Stomach (tissue), 9 donors: ENCODE data around the gene ICAM2. TPM values are rescaled to one million over a fixed set of nuclear protein-coding genes. Genes with fewer than 3 reads are reported as not detected.

ENCODE experiments used
- DNase-seq, 2 donors: peaks; one replicate each; pipeline versions ENCODE4 v3.0.0 to v3.0.0-alpha.2; 2013 to 2019
- H3K27ac ChIP-seq, 5 donors: fragments of 200-600 bp in 4 of 5; sonication (generic) in 4 of 5; one replicate each; pipeline ENCODE4 v1.5.1; 2013 to 2019; ENCODE audit warnings: mild to moderate bottlenecking in 1 of 5, moderate library complexity in 1 of 5
- H3K27me3 ChIP-seq, 3 donors: fragments of 200-600 bp; sonication (generic); one replicate each; pipeline ENCODE4 v1.5.1; 2017 to 2019; ENCODE audit warnings: mixed run types in 1 of 3
- H3K36me3 ChIP-seq, 4 donors: fragments of 200-600 bp; sonication (generic); 1 replicate in 3 of 4; 2 replicates in 1 of 4; pipeline ENCODE4 v1.5.1; 2016 to 2019
- H3K4me1 ChIP-seq, 4 donors: fragments of 200-600 bp; sonication (generic); one replicate each; pipeline ENCODE4 v1.5.1; 2016 to 2019
- H3K4me3 ChIP-seq, 4 donors: fragments of 200-600 bp; sonication (generic) in 3 of 4; one replicate each; pipeline ENCODE4 v1.5.1; 2016 to 2019; ENCODE audit warnings: mild to moderate bottlenecking in 1 of 4
- H3K9me3 ChIP-seq, 4 donors: fragments of 200-600 bp; sonication (generic); one replicate each; pipeline ENCODE4 v1.5.1; 2016 to 2019
- CTCF ChIP-seq, 7 experiments: fragments of 450-650 bp in 4 of 7; fragments of 200-600 bp in 3 of 7; sonication (generic) in 3 of 7; IDR thresholded peaks; one replicate each; pipeline ENCODE4 v1.5.1; 2016 to 2019; ENCODE audit warnings: antibody characterized with exemption in 7 of 7, control low read depth in 2 of 7, mild to moderate bottlenecking in 1 of 7
- EP300 ChIP-seq: sonication (generic); formaldehyde crosslinking; IDR thresholded peaks from one replicate; pipeline ENCODE4 v1.6.1; 2017; ENCODE audit warnings: antibody characterized with exemption
- POLR2A ChIP-seq, 4 donors: fragments of 450-650 bp; IDR thresholded peaks; one replicate each; pipeline ENCODE4 v1.6.1; 2016; ENCODE audit warnings: antibody characterized with exemption in 4 of 4, control low read depth in 2 of 4, mild to moderate bottlenecking in 1 of 4, moderate library complexity in 1 of 4
- POLR2AphosphoS5 ChIP-seq, 3 donors: sonication (generic); formaldehyde crosslinking; IDR thresholded peaks; one replicate each; pipeline ENCODE4 v1.6.1; 2016; ENCODE audit warnings: antibody characterized with exemption in 3 of 3
- WGBS, 5 donors: extraction: QIAGEN DNeasy Blood & Tissue Kit in 3 of 5; methylation state at CpG; one replicate each; pipeline versions ENCODE4 v1.1.5 to v1.1.7; 2013 to 2018; 5-methylcytosine and 5-hydroxymethylcytosine counted together
- intact Hi-C: fragments of 100-400 bp; cut with DNase I; formaldehyde crosslinking; loops from one replicate; pipeline ENCODE4 v1.15.1; 2023; ENCODE audit warnings: low total_unique reads
- polyA plus RNA-seq, 3 donors: library from polyadenylated mRNA; stranded (reverse); fragments of 200-250 nt; gene quantifications; one replicate each; pipeline ENCODE4 v1.2.3, GENCODE V29; 2013
- total RNA-seq, 5 donors: library from RNA; depleted of rRNA; stranded (reverse); fragments of >200 nt; gene quantifications; one replicate each; pipeline versions ENCODE4 v1.1.0 to v1.2.3, GENCODE V29; 2014 to 2016
- donor health status: healthy with polysubstance abuse.
- donor health status: Bipolar disorder and iron deficiency.
- donor health status: healthy.

Gene ICAM2
- total and polyA plus RNA-seq, 8 donors, result 4.7 to 25.3 (median 10.7) TPM; not detected in 2

- intact Hi-C loops, result no loop called here
- H3K4me3 ChIP-seq, result no peak overlapping the region
- H3K9me3 ChIP-seq, result no peaks in the 10 kb centered on the region
- no peak overlapping the region for H3K27ac ChIP-seq
- H3K36me3 ChIP-seq, result peaks cover 26 to 64% (median 57%) of the 10 kb centered on the region in 4 donors
- DNase-seq, result no peak
- TF ChIP-seq POLR2A (IDR thresholded peaks at IDR 0.05), result no peak
- peaks cover 0 to 18% (median 8%) of the 10 kb centered on the region in 4 donors for H3K4me1 ChIP-seq
- WGBS, 5 donors, result 88 to 97% (median 93%) methylated on average over 3 of the region's 3 CpGs
- no peaks in the 10 kb centered on the region for H3K27me3 ChIP-seq
These were observed 18.6 kb upstream of the ICAM2 start for GRCh38 chr17:64039106-64039400.

- Histone ChIP-seq H3K4me1 (peaks cover 0 to 18% (median 8%) of the 10 kb centered on the region in 4 donors), H3K36me3 (peaks cover 21 to 58% (median 51%) of the 10 kb centered on the region in 4 donors), H3K27ac (no peak overlapping the region), H3K4me3 (no peak overlapping the region), H3K27me3 (no peaks in the 10 kb centered on the region), H3K9me3 (no peaks in the 10 kb centered on the region)
- no peak for TF ChIP-seq CTCF (IDR thresholded peaks at IDR 0.05)
- no peak for TF ChIP-seq EP300
- no peak for TF ChIP-seq POLR2A (IDR thresholded peaks at IDR 0.05)
- TF ChIP-seq POLR2AphosphoS5 (IDR thresholded peaks at IDR 0.05), result no peak
- intact Hi-C loops, result no loop called here
- WGBS, 5 donors, result 83 to 91% (median 87%) methylated on average over 13 to 16 of the region's 16 CpGs
- no peak for DNase-seq
These were observed 18.1 kb upstream of the ICAM2 start for GRCh38 chr17:64038331-64039105.

- Histone ChIP-seq H3K36me3 (peaks cover 14 to 51% (median 44%) of the 10 kb centered on the region in 4 donors), H3K27ac (no peak overlapping the region), H3K27me3 (no peaks in the 10 kb centered on the region), H3K4me1 (peaks cover 0 to 18% (median 8%) of the 10 kb centered on the region in 4 donors), H3K4me3 (no peak overlapping the region), H3K9me3 (no peaks in the 10 kb centered on the region)
- intact Hi-C loops, result no loop called here
- TF ChIP-seq POLR2A (IDR thresholded peaks at IDR 0.05) (no peak), POLR2AphosphoS5 (IDR thresholded peaks at IDR 0.05) (no peak), EP300 (no peak), CTCF (IDR thresholded peaks at IDR 0.05) (no peak)
- no peak for DNase-seq
- 92 to 98% (median 95%) methylated on average over 5 of the region's 5 CpGs for WGBS, 5 donors
These were observed 17.4 kb upstream of the ICAM2 start for GRCh38 chr17:64037802-64038201.

GRCh38 chr17:64037180-64037579, 16.7 kb upstream of the ICAM2 start:
- no peaks in the 10 kb centered on the region for H3K9me3 ChIP-seq
- TF ChIP-seq CTCF (IDR thresholded peaks at IDR 0.05) (no peak), POLR2AphosphoS5 (IDR thresholded peaks at IDR 0.05) (no peak), EP300 (no peak), POLR2A (IDR thresholded peaks at IDR 0.05) (no peak)
- no peak for DNase-seq
- intact Hi-C loops, result no loop called here
- H3K4me1 ChIP-seq, result peaks cover 0 to 18% (median 8%) of the 10 kb centered on the region in 4 donors
- H3K27me3 ChIP-seq, result no peaks in the 10 kb centered on the region
- no peak overlapping the region for H3K4me3 ChIP-seq
- H3K27ac ChIP-seq, result no peak overlapping the region
- WGBS, 5 donors, result 81 to 92% (median 87%) methylated on average over 6 of the region's 6 CpGs
- peaks cover 14 to 46% (median 38%) of the 10 kb centered on the region in 4 donors for H3K36me3 ChIP-seq
